Measurements from ENCODE around the gene VTCN1.

Gene VTCN1

GRCh38 chr1:117094841-117095604 lies 115.7 kb downstream of the VTCN1 start:
- DNase-seq (ENCODE audit: low spot score): no peak

GRCh38 chr1:117093870-117094621 lies 116.7 kb downstream of the VTCN1 start:
- DNase-seq (ENCODE audit: low spot score): peak; percentile 30

Data from hematopoietic multipotent progenitor cell treated with erythropoietin and hydrocortisone succinate and interleukin-3 and kit ligand, for 17 days (in vitro differentiated cells).